ENCODE data around the gene INF2.
"Not testable (repeated sequence)": the region's sequence is repeated elsewhere in the genome, so short reads cannot be mapped to it uniquely, and the experiment has no call there.

The INF2 gene

GRCh38 chr14:104724407-104724980 lies 35.1 kb downstream of the INF2 start:
- DNase-seq = peak; percentile 63

DNA sequence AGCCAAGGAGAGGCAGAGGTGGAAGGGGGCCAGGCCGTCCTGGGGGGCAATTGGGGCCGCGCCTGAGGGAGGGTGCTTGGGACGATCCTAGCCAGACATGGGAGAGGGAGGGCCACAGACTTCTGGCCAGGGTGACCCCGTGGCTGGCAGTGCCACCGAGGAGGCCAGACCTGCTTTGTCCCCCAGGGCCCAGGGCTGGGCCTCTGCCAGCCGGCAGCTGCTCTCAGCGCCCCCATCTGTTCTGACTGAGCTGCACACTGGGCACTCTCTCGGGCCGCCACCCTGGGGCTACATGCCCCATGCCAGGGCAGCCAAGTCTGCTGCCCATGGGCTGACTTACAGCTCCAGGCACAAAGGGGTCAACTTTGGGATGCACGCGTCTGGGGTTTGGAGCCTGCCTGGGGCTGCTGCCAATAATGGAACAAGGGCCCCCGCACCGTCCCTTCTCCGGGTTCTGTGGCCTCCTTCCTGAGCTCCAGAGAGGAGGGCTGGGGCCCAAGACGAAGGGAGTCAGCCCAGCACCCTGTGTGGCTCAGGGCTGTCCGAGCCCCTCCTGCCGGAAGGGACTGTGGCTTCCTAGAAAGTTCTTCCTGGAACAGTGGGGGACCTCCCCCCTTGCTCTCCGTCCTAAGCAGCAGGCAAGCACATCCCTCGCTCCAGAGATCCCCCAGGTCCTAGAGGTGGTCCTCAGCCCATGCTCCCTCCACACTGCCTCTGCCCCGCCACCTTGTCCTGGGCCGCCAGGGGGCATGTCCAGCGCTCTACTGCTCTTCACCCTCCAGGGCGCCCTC lies 35.8 kb downstream of the INF2 start:
- DNase-seq = no peak

GRCh38 chr14:104725772-104726548 lies 36.5 kb downstream of the INF2 start:
- DNase-seq = no peak

DNA sequence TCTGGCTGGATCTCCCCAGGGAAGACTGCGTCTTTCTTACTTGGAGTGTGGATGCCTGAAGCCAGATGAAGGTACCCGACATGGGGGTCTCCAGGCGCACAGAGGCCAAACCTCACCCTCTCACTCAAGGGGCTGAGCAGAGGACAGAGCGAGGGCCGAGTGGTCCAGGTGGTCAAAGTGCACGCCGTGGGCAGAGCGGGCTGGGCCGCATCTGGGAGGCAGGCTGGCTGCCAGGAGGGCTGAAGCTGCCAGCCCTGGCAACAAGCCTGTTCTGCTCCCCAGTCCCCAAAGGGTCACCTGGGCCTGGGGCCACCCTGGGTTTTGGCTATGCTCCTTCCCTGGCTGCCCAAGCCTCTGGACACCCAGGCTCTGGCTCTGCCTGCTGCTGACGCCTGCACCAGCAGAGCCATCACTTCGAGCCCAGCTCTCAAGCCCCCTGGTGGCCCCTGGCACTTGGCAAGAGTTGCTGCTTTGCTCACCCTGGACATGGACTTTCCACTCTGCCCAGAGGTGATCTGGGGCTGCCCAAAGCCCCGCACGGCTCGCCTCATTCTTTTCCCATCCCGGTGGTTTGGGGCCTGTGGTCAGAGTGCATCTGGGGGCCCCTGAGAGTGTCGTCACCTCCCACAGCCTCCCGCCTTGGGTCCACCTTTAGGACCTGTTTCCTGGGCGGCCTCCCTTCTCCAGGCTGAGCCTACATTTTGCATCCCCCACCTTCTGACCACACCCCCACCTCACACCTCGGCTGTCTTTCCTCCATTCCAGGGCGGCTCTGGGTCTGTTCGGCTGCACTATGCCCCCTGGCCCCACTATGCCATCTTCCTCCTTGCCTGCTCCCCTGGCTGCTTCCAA lies 37.4 kb downstream of the INF2 start:
- no peak for DNase-seq

DNA sequence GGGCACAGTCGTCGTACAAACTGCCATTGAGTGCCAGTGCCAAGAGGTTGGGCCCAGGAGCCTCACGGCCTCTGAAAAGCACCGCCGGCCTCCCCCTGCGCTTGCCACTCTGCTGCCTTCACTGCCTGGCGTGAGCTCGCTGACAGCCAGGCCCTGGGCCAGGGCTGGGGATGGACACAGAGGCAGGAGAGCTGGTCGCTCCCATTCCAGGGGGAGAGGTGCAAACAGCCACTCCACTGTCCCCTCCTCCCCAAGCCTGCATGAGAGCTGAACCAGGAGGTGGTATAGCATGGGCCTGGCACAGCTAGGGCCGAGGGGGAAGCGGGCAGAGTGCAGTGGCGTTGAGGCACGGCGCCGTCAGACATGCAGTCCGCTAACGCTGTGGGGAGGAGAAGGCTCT lies 39.2 kb downstream of the INF2 start:
- DNase-seq = no peak

DNA sequence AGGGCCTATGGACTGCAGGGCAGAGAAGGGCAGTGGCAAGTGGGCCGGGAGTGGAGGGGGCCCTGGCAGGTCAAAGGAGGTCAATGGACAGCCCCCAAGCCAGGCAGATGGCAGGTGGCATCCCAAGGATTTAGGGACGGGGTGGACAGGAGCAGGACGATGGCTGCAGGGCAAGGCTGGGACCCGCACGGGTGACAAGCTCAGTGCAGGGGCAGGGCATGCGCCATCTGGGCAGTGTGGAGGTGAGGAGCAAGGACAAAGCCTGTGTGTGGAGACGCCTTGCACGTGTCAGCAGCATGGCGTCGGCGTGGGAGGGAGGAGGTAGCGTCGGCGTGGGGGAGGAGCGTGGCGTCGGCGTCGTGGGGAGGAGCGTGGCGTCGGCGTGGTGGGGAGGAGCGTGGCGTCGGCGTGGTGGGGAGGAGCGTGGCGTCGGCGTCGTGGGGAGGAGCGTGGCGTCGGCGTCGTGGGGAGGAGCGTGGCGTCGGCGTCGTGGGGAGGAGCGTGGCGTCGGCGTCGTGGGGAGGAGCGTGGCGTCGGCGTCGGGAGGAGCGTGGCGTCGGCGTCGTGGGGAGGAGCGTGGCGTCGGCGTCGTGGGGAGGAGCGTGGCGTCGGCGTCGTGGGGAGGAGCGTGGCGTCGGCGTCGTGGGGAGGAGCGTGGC lies 39.9 kb downstream of the INF2 start:
- DNase-seq = not testable (repeated sequence)

- DNase-seq = no peak
Observed at GRCh38 chr14:104729835-104730181, 40.4 kb downstream of the INF2 start.

- no peak for DNase-seq
Observed at GRCh38 chr14:104730487-104730886, 41.1 kb downstream of the INF2 start.

DNA sequence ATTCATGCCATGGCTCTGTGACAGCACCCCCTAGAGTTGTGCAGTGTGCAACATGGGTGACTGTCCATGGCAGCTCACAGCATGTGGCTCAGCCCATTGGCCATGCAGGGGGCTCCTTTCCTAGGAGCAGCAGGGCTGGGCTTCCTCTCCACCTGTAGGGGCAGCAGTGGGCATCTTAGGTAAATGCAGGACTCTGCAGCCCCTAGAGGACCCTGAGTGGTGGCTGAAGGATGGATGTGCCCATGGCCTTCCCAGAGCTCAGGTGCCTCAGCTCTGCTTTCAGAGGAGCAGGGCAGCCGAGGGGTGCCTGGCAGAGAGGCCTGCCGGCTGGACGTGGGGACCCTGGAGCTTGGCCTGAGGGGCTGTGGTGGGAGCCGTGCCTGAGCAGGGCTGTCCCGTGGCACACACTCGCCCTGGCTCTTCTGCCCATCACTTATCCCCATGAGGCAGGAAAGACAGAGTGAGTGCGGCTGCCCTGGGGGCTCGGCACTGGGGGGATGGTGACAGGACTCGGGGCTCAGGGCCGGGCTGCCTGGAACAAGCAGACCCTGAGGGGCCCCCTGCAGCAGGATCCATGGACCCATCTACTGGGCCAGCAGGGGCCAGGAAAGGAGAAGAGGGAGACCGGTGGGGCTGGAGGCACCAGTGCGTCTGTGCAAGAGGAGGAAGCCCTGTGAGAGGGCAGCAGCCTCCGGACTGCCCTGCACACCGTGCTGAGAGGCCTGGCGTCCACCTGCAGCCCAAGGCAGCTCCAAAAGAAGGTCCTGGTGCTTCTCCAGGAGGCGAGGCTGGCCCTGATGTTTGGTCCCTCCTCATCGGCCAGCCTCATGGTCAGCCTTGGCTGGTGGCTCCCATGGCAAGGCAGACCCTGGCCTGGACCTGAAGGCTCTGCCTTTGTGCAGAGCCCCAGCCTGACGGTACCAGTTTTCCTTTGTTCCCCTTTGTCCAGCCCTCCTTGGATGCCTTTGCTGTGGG lies 42.2 kb downstream of the INF2 start:
- DNase-seq = no peak

- no peak for DNase-seq
Observed at GRCh38 chr14:104732355-104732804, 43.0 kb downstream of the INF2 start.

- DNase-seq = no peak
Observed at GRCh38 chr14:104732931-104733681, 43.7 kb downstream of the INF2 start.

- no peak for DNase-seq
Observed at GRCh38 chr14:104734051-104734587, 44.7 kb downstream of the INF2 start.

GRCh38 chr14:104734601-104734990 lies 45.2 kb downstream of the INF2 start:
- DNase-seq = no peak

DNA sequence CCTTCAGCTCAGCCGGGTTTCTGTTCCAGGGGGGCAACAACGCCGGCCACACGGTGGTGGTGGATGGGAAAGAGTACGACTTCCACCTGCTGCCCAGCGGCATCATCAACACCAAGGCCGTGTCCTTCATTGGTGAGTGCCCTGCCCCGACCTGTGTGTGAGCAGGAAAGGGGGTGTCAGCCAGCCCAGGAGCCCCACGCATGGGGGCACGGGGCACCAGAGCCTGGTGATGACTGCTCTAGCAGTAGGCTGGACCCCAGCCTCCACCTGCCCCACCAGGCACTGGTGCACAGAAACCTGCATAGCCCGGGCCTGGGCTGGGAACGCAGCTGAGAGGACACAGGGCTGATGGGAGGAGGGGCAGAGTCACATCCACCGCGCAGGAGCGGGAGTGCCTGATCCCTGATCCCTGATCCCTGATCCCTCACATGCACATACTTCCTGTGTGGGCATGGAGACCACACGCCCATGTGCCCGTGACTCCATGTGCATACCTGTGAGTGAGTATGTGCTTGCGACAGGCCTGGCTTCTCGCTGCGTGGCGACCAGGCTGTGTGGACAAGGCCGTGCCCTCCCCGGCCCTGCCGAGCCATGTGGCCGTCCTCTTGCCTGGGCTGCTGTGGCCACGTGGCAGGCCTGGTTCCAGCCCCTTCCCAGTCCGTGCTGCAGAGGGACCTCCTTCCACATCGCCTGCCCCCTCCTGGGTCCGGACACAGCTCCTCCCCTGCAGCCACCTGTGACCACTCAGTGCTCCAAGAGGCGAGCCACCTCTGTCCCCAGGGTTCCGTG lies 45.8 kb downstream of the INF2 start:
- DNase-seq = no peak

DNA sequence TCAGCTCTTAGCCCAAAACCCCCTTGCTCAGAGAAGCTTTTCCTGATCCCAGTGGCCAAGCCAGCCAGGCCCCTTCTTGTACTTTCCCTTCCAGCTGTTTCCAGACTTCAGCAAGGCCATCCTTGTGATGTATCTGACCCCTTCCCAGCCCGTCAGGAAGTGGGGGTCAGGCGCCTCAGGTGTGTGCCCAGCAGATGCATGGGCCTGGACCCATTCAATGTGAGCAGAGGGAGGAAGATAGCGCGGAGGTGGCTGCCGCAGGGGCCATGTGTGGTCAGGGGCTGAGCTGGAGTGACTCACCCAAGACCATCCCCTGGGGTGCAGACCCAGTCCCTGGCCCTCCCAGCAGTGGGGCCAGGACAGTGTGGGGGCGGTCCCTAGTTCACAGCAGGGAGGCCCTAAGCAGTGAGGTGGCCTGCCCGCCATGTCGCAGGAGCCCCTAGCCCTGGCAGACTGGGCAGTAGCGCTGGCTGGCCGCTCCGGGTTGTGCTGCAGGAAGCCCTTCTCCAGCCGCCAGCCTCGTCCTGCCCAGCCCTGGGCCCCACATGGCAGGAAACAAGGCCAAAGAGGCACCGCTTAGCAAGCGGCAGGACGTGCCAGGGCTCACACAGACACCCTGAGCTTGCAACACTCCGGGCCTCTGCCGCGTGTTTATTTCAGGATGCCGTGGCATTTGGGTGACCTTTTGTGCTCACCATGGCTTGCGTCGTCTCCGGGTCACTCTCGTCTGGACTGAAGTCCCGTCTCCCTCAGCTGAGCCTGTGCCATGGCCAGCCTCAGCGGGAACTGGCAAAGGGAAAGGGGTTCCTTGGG lies 46.6 kb downstream of the INF2 start:
- no peak for DNase-seq

DNA sequence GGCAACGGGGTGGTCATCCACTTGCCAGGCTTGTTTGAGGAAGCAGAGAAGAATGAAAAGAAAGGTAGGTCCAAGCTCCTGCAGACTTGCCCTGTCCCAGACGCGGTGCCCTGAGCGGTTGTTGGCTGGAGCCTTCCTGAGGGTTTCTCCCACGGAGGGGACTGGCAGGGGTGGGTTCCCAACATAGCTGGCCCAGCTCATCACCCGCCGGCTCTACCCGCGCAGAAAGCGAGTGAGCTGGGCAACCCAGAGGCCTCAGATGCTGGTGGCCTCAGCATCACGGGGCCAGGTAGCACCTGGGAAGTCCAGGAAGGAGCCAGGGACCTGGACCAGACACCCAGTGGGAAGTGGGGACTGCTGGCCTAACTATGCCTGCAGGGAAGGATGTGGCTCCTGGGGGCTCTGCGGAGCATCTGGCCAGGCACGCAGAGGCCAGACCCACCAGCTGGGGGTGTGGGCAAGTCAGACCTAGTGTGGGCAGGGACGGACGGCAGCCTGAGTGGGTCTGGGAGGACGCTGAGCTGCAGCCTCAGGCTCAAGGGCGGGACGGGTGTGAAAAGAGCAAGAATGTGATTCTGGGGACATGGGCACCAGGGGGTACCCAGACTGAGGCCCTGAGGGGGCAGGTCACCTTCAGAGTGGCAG lies 49.1 kb downstream of the INF2 start:
- DNase-seq = no peak

- no peak for DNase-seq
Observed at GRCh38 chr14:104739026-104739425, 49.6 kb downstream of the INF2 start.
